IPS-18c (cell line): ENCODE data around the gene DIPK1C.

ENCODE experiments used
- H3K4me3 ChIP-seq: 2 replicates; pipeline ENCODE4 v1.7.0; 2013; ENCODE audit warnings: low read depth, mild to moderate bottlenecking, low read length, moderate library complexity; ENCODE audit not compliant: insufficient read depth
- H3K9me3 ChIP-seq: one replicate; pipeline ENCODE4 v1.6.1; 2013; ENCODE audit warnings: mild to moderate bottlenecking, low read length, moderate library complexity; ENCODE audit not compliant: control insufficient read depth, insufficient read depth

The DIPK1C gene

GRCh38 chr18:74412116-74412880 lies 44.8 kb downstream of the DIPK1C start:
- H3K9me3 ChIP-seq: no peaks in the 10 kb centered on the region
- no peak overlapping the region for H3K4me3 ChIP-seq

- no peaks in the 10 kb centered on the region for H3K9me3 ChIP-seq
- no peak overlapping the region for H3K4me3 ChIP-seq
Observed at GRCh38 chr18:74411475-74411874, 45.6 kb downstream of the DIPK1C start.

- Histone ChIP-seq H3K9me3 (no peaks in the 10 kb centered on the region), H3K4me3 (no peak overlapping the region)
Observed at GRCh38 chr18:74410441-74410992, 46.6 kb downstream of the DIPK1C start.

GRCh38 chr18:74407888-74408287 lies 49.2 kb downstream of the DIPK1C start:
- Histone ChIP-seq H3K4me3 (no peak overlapping the region), H3K9me3 (no peaks in the 10 kb centered on the region)

GRCh38 chr18:74402806-74403433 lies 54.2 kb downstream of the DIPK1C start:
- no peaks in the 10 kb centered on the region for H3K9me3 ChIP-seq

GRCh38 chr18:74400813-74401212 lies 56.3 kb downstream of the DIPK1C start:
- no peaks in the 10 kb centered on the region for H3K9me3 ChIP-seq

More at GRCh38 chr18:74402806-74403433, 54.2 kb downstream of the DIPK1C start:
- H3K4me3 ChIP-seq: no peak overlapping the region

GRCh38 chr18:74399091-74399887 lies 57.8 kb downstream of the DIPK1C start:
- Histone ChIP-seq H3K9me3 (no peaks in the 10 kb centered on the region), H3K4me3 (no peak overlapping the region)

More at GRCh38 chr18:74400813-74401212, 56.3 kb downstream of the DIPK1C start:
- H3K4me3 ChIP-seq: no peak overlapping the region

- Histone ChIP-seq H3K4me3 (no peak overlapping the region), H3K9me3 (no peaks in the 10 kb centered on the region)
Observed at GRCh38 chr18:74397572-74397971, 59.5 kb downstream of the DIPK1C start.

GRCh38 chr18:74396171-74397169 lies 60.6 kb downstream of the DIPK1C start:
- no peaks in the 10 kb centered on the region for H3K9me3 ChIP-seq
- H3K4me3 ChIP-seq: no peak overlapping the region

- Histone ChIP-seq H3K9me3 (no peaks in the 10 kb centered on the region), H3K4me3 (no peak overlapping the region)
Observed at GRCh38 chr18:74395648-74396154, 61.4 kb downstream of the DIPK1C start.

- H3K9me3 ChIP-seq: no peaks in the 10 kb centered on the region
- H3K4me3 ChIP-seq: no peak overlapping the region
Observed at GRCh38 chr18:74395006-74395405, 62.1 kb downstream of the DIPK1C start.

- Histone ChIP-seq H3K4me3 (no peak overlapping the region), H3K9me3 (no peaks in the 10 kb centered on the region)
Observed at GRCh38 chr18:74392323-74392722, 64.8 kb downstream of the DIPK1C start.

- H3K9me3 ChIP-seq: no peaks in the 10 kb centered on the region
Observed at GRCh38 chr18:74390900-74391299, 66.2 kb downstream of the DIPK1C start.

GRCh38 chr18:74389991-74390390 lies 67.1 kb downstream of the DIPK1C start:
- Histone ChIP-seq H3K9me3 (no peaks in the 10 kb centered on the region), H3K4me3 (no peak overlapping the region)

More at GRCh38 chr18:74390900-74391299, 66.2 kb downstream of the DIPK1C start:
- no peak overlapping the region for H3K4me3 ChIP-seq

GRCh38 chr18:74389171-74389927 lies 67.8 kb downstream of the DIPK1C start:
- no peak overlapping the region for H3K4me3 ChIP-seq
- no peaks in the 10 kb centered on the region for H3K9me3 ChIP-seq

GRCh38 chr18:74388227-74388626 lies 68.9 kb downstream of the DIPK1C start:
- H3K9me3 ChIP-seq: no peaks in the 10 kb centered on the region
- no peak overlapping the region for H3K4me3 ChIP-seq
